ENCODE results near the gene ITGB7.

DNA sequence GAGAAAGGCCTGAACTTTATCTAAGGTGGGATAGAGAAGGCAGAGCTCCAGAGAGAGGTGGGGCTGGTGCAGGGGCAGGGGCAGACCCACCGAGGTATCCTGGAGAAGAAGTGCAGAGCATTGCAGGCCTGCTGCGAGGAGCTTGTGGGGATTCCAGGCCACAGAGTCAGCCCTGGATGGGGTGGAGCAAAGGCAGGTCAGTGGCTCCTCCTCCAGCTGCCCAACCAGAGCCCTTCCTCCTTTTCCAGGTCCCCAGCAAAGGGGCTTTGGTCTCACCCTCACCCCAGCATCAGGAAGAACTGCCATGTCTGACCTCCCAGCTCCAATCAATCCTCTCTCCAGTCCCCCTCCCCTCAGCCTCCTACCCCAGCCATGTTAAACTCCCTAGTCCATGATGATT lies 46.4 kb downstream of the ITGB7 start:
- TF ChIP-seq POLR2AphosphoS5 (IDR thresholded peaks at IDR 0.05; ENCODE audit: low read depth, low read length): no peak
- TF ChIP-seq POLR2A (IDR thresholded peaks at IDR 0.05; ENCODE audit: low read depth, low read length): no peak
- TF ChIP-seq TAF1 (IDR thresholded peaks at IDR 0.05; ENCODE audit: low read depth, low read length): no peak
- no peak for TF ChIP-seq SPI1 (IDR thresholded peaks at IDR 0.05; ENCODE audit: low read depth, low read length)
- no peak for TF ChIP-seq PAX5 (IDR thresholded peaks at IDR 0.05; ENCODE audit: insufficient read depth, low read length, severe bottlenecking)

Data from GM12891 (cell line).